GM19035 (cell line): ENCODE data around the gene ABCA12.
A peak's percentile ranks its signal among the peaks of the same experiment; 100 is the strongest.

Source experiments
- ATAC-seq: cut with Tn5 transposase; IDR thresholded peaks from one replicate; pipeline ENCODE4 v1.9.1; 2021; ENCODE audit not compliant: unreplicated experiment

ABCA12 gene

DNA sequence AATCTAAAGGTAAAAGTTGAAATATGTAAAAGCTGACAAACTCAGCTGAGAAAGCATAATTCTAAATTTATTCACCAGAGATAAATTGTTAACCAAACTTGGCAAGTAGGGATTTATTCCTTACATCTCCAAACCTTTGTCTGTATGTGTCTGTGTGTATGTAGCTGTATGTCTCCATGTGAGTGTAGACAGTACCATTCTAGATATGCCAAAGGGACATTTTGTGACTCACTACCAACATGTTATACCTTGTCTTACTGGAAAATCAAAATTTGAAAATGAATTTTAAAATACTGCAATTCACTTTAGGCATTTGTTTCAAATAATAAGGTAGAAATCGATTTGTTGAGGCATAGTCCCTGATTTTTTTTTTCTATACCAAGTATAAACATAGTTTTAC lies 102.1 kb downstream of the ABCA12 start:
- ATAC-seq, result no peak

- no peak for ATAC-seq
Observed at GRCh38 chr2:215034154-215034553, 104.3 kb downstream of the ABCA12 start.

- ATAC-seq, result no peak
Observed at GRCh38 chr2:215032153-215032552, 106.3 kb downstream of the ABCA12 start.

GRCh38 chr2:215031321-215031720 lies 107.1 kb downstream of the ABCA12 start:
- no peak for ATAC-seq

DNA sequence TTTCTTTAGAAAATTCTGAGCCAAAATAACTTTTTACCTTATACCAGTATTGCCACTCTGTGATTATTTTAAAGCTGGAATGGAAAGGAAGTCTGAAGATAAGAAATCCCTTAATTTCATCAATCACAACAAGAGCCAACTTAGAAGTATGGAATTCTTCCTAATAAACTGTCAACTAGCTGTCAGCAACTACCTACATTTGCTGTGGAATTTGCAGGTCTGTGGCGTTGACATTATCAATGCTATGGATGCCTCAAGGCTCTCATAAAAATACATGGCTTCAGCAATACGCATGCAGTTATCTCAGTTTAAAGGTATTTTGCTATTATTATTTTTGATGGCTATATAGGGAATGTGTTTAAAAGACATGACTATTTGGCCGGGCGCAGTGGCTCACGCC lies 108.5 kb downstream of the ABCA12 start:
- ATAC-seq, result no peak

DNA sequence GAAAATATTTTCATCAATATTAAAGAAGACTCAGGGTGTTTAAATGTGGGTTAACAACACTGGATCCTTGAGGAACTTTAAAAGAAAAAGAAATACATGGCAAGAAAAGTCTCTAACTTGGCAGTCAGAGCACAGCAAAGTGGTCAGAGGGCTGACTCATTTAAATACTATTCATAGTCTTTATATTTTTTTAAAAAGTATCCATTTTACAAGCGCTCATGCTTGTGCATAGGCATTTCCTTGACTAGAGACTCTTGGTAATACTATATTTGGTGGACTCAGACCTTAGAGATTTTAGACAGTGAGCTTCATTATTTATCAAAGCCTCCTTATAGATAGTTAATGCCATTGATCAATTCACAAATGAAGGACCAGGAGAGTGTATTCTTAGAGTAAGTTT lies 110.2 kb downstream of the ABCA12 start:
- ATAC-seq, result no peak

DNA sequence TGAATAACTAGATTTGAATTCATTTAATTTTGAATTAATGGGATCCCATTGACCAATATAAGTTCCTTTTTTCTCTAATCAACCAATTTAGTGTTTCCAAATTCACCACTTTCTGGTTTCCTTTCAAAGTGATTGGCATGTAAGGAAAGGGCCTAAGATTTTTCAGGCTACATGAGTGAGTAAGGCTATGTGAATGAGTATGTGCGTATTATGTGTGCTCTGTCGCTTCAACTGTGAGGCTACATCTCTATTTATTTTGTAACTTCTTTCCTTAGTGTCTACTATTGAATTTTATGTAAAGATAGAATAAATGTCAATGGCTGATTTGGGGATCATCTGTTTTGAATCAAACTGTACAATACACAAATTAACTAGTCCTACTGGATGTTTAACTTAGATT lies 110.6 kb downstream of the ABCA12 start:
- ATAC-seq, result no peak

GRCh38 chr2:215022910-215023309 lies 115.5 kb downstream of the ABCA12 start:
- no peak for ATAC-seq

GRCh38 chr2:215022418-215022817 lies 116.0 kb downstream of the ABCA12 start:
- no peak for ATAC-seq

DNA sequence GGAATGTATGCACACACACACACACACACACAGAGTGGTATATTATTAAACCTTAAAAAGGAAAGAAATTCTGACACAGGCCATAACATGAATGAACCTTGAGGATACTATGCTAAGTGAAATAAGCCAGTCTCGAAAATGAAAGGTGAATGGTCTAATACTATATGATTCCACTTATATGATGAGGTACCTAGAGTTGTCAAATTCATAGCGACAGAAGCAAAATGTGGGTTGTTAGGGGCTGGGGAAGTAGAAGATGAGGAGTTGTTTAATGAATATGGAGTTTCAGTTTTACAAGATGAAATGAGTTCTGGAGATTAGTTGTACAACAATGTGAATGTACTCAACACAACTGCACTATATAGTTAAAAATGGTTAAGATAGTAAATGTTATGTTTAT lies 118.1 kb downstream of the ABCA12 start:
- ATAC-seq, result peak; percentile 55

DNA sequence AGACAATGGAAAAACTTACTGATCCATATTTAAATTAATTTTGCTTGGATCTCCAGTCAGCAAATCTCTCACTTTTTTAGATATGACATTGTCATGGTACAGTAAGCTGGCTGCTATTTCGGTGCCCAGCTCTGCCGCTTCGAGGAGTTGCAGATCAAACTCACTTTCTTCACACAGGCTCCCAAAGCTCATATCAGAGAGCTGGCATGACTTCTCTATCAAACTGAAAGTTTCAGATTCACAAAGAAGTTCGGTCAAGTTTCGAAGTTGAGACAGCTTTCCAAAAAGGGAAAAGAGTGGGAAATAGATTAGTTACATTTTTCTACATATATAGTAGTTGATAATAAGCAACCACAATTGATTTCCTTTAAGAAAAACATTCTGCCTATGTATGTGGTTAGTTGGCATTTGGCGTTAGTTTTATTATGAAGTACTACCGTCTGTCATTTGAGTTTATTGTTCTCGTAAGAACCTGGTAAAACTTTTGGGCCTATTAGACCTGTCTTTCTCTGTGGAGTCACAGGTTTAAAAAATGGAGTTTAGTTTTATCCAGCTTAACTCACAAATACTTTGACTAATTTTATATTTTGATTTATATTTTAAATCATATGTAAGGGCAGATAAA lies 118.8 kb downstream of the ABCA12 start:
- ATAC-seq, result peak; percentile 54

DNA sequence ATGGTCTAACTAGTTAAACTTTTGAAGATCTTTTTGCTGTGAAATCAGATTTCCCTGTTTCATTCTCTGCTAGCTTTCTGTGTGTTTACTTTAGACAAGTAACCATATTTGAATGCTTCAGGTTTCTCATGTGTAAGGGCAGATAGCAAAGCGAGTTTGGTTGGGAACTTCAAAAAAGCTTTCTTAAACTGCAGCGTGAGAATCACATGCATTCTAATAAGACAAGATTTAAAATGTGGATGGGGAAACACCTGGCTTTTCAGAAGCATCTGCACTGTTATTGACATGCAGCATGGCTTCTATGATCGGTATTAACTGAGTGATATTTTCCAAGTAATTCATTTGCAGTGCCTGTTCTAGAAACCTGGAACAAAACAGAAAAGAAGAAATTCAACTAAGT lies 119.3 kb downstream of the ABCA12 start:
- ATAC-seq, result peak; percentile 44

GRCh38 chr2:215015421-215015820 lies 123.0 kb downstream of the ABCA12 start:
- no peak for ATAC-seq

DNA sequence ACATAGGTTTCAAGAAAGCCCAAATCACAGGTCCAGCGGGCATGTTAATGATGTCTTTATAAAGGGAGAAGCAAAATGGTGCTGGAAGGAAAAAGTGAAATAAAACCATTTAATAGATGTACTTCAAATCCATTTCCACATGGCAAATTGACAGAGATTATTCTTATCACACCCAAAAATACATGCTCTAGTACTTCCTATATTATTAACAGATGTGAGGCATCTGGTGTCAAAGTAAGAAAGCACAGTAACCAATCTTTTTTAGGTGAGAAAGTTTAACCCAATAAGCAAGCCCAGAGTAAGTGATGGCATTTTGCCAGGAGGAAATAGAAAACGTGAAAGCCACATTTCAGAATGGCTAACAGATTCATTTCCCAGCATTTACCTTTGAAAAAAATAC lies 128.0 kb downstream of the ABCA12 start:
- ATAC-seq, result no peak

DNA sequence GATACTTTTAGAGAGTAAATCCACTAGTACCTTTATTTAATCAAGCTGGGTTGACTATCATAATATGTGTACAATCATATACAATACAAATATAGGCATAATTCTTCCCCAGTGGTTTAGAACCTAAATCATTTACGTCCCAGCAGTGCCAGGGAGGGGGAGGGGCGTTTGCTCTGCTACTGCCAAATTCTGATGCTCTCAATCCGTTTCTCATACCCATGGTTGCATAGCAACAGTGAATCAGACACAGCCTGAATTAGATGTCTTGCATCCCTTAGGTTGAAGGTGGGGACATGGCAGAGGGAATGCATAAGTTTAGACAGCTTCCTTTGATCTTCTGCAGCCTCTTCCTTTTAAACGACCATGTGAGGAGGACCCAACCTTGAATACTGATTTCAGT lies 135.4 kb downstream of the ABCA12 start:
- no peak for ATAC-seq

GRCh38 chr2:215002500-215002899 lies 135.9 kb downstream of the ABCA12 start:
- ATAC-seq, result no peak

DNA sequence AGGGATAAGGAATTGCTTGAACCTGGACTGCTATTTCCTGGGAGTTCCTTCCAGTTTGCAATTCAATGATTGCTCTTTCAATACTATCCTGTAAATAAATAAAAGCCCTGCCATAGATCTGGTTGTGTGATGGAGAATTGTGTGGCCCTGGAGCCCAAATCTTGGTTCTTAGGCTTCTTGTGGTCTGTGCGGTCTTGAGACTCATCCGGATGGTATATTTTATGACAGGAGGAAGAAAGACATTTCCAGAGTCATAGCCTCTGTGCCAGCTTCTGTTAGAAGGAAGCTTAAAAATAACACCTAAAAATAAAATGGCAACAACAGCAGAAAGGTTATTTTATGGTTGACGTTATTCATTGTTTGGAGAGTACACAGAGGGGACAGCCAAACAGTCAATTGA lies 137.7 kb downstream of the ABCA12 start:
- no peak for ATAC-seq

DNA sequence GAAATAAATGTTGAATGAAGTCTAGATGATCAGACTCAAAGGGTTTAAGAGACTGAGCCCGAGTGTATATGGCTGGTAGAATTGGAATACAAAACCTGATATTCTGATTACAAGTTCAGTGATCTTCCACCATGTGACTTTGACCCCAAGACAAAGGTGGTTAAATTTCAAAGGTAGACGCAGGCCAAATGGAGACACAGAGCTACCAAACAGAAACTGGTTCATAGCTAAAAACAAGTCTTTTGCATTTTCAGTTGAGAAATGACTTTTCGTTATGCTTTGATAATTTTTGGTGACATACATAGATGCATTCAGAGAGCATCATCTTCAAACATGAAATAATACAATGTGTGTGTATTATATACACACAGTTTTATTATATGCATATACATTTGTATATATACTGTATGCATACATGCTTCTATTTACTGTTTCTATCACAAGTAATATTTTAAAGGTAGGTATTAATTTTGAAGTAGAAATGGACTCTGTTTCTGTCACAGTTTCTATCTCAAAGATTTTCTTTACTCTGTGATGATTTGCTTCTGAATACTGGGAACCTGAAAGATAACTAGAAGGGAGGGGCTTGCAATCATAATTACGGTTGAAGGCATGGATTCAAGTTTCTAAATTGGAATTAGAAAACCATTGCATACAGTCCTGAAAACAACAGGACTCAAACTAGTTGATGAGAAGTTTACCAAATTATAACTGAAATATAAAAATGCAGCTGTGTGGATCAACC lies 142.3 kb downstream of the ABCA12 start:
- ATAC-seq, result peak; percentile 93

DNA sequence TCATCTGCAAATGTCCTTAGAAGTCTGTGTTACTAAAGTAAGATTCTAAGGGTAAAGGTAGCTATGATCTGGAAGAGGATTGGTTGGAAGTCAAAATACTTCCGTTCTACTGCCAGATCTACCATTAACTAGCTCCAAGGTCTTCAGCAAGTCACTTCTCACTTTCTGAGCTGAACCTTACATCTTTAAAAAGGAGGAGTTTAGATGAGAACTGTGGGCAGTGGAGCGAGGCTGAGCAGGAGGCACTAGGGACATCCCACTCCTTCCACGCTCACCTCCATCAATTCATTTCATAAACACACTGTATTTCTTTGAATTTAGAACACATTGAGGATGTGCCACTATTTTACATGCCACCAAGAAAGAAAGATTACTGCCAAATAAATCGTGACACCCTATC lies 143.0 kb downstream of the ABCA12 start:
- ATAC-seq, result no peak

DNA sequence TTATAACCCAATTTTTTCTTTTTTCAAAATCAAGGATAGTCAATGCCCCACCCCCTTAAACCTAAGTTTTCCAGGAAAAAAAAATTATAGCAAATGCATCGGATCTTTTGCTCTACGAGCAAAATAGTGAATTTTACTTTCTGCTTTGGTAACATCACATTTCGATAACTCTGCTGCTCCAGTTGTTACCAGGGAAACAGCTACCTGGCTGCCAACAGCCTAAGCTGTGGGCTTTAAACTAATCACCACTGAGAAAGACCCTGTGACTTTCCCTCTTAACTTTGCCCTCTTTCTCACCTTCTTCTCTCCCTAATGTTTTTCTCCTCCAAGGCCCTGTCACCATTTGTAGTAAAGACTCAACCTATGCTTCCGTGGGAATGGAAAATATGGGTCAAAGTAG lies 145.5 kb downstream of the ABCA12 start:
- ATAC-seq, result no peak

GRCh38 chr2:214989187-214989586 lies 149.2 kb downstream of the ABCA12 start:
- no peak for ATAC-seq

DNA sequence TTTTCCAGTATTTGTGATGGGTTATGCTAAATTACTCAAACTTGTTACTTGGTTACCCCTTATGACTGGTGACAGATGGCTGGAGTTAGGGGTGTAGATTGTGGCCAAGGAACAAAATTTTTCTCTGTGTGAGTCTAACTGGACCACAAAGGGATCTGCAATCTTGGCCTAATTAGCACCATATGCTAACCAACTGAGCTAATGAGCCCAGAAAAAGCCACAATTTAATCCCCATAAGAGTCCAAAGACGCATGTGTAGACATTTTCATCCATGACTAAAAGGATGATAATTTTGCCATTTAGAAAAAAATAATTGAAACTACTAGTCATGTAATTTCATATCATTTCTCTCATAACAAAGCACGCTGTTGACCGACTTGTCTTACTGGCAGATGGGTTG lies 151.2 kb downstream of the ABCA12 start:
- ATAC-seq, result no peak

GRCh38 chr2:214985619-214986018 lies 152.8 kb downstream of the ABCA12 start:
- ATAC-seq, result no peak
